Fibroblast of mammary gland (primary cell): ENCODE measurements around the gene GDPD1.
"Not testable (repeated sequence)": the region's sequence is repeated elsewhere in the genome, so short reads cannot be mapped to it uniquely, and the experiment has no call there.

ENCODE experiments used
- DNase-seq: peaks from one replicate; pipeline ENCODE4 v3.0.0-alpha.2; 2010; ENCODE audit warnings: low read depth
- H3K4me3 ChIP-seq: 2 replicates; pipeline ENCODE4 v1.5.1; 2011; ENCODE audit warnings: low read depth, mild to moderate bottlenecking, low read length, moderate library complexity; ENCODE audit not compliant: control insufficient read depth
- CTCF ChIP-seq: conservative IDR thresholded peaks from 2 replicates; pipeline ENCODE4 v1.5.1; 2011; ENCODE audit warnings: low read depth, low read length, inconsistent platforms; ENCODE audit not compliant: control insufficient read depth, insufficient read depth

The GDPD1 gene

GRCh38 chr17:59219370-59219769, 941 bp upstream of the GDPD1 start:
- TF ChIP-seq CTCF: no peak
- H3K4me3 ChIP-seq: no peak overlapping the region
- no peak for DNase-seq

- peak overlapping the region; percentile 93 for H3K4me3 ChIP-seq
- DNase-seq: no peak
- TF ChIP-seq CTCF: no peak
These were observed 351 bp upstream of the GDPD1 start for GRCh38 chr17:59219992-59220327.

GRCh38 chr17:59221159-59221847, 992 bp downstream of the GDPD1 start:
- no peak for DNase-seq
- no peak for TF ChIP-seq CTCF
- H3K4me3 ChIP-seq: peak overlapping the region; percentile 93

- no peak overlapping the region for H3K4me3 ChIP-seq
- DNase-seq: no peak
- no peak for TF ChIP-seq CTCF
These were observed 3.5 kb downstream of the GDPD1 start for GRCh38 chr17:59223813-59224212.

GRCh38 chr17:59228588-59228987, 8.3 kb downstream of the GDPD1 start:
- not testable (repeated sequence) for DNase-seq, H3K4me3 ChIP-seq

- no peak for TF ChIP-seq CTCF
- DNase-seq: no peak
- no peak overlapping the region for H3K4me3 ChIP-seq
These were observed 10.5 kb downstream of the GDPD1 start for GRCh38 chr17:59230764-59231163.

- TF ChIP-seq CTCF: no peak
- DNase-seq: no peak
These were observed 14.3 kb downstream of the GDPD1 start for GRCh38 chr17:59234631-59235030.

More at GRCh38 chr17:59234631-59235030, 14.3 kb downstream of the GDPD1 start:
- H3K4me3 ChIP-seq: no peak overlapping the region
